OCI-LY7 (cell line): ENCODE results near the gene CRYBB1. TPM values are rescaled to one million over a fixed set of nuclear protein-coding genes. Genes with fewer than 3 reads are reported as not detected.

Experiments used
- BruUV-seq: library from RNA; stranded (reverse); fragments of 400-500 nt; replicated peaks from 2 replicates; lab custom pipeline; 2021; lab: Mats Ljungman, UMichigan
- CTCF ChIA-PET: fragments of 300-600 bp; sonication (Branson Sonifier 250); formaldehyde crosslinking; loops from one replicate; lab custom pipeline; 2022; ENCODE audit warnings: antibody characterized with exemption; ENCODE audit not compliant: unreplicated experiment; lab: Charles Lee
- POLR2A ChIA-PET: fragments of 300-600 bp; sonication (Branson Sonifier 250); formaldehyde crosslinking; loops from one replicate; lab custom pipeline; 2022; ENCODE audit warnings: antibody characterized with exemption; lab: Charles Lee
- DNase-seq: peaks from one replicate; pipeline ENCODE4 v3.0.0-alpha.2; 2015; ENCODE audit warnings: low spot score
- H2AFZ ChIP-seq: fragments of 200-600 bp; sonication (generic), shearing (Covaris generic); 2 replicates; pipeline ENCODE4 v1.6.1; 2014; ENCODE audit warnings: mild to moderate bottlenecking, antibody characterized with exemption, low read length, moderate library complexity
- H3K27ac ChIP-seq: fragments of 200-600 bp; sonication (generic); 2 replicates; pipeline ENCODE4 v1.5.1; 2014; ENCODE audit warnings: mixed run types, low read depth, mild to moderate bottlenecking, moderate library complexity, low read length, inconsistent platforms; ENCODE audit not compliant: poor library complexity, severe bottlenecking
- H3K36me3 ChIP-seq: fragments of 200-600 bp; sonication (generic); 2 replicates; pipeline ENCODE4 v1.6.1; 2014; ENCODE audit warnings: mild to moderate bottlenecking, antibody characterized with exemption, low read length, moderate library complexity, mixed read lengths; ENCODE audit not compliant: insufficient read depth
- H3K4me1 ChIP-seq: fragments of 200-600 bp; sonication (generic); 2 replicates; pipeline ENCODE4 v1.5.1; 2014; ENCODE audit warnings: mild to moderate bottlenecking, low read length; ENCODE audit not compliant: insufficient read depth, poor library complexity, severe bottlenecking
- H3K4me2 ChIP-seq: fragments of 200-600 bp; sonication (generic); 2 replicates; pipeline ENCODE4 v1.6.1; 2014; ENCODE audit warnings: mild to moderate bottlenecking, low read length
- H3K4me3 ChIP-seq: fragments of 200-600 bp; sonication (generic); 2 replicates; pipeline ENCODE4 v1.5.1; 2014; ENCODE audit warnings: mild to moderate bottlenecking, low read depth, low read length; ENCODE audit not compliant: poor library complexity, severe bottlenecking
- H3K79me2 ChIP-seq: fragments of 200-600 bp; sonication (generic); 2 replicates; pipeline ENCODE4 v1.6.1; 2016; ENCODE audit warnings: low read depth, mild to moderate bottlenecking, low read length, moderate library complexity, mixed read lengths; ENCODE audit not compliant: insufficient read depth
- H3K9me2 ChIP-seq: fragments of 200-600 bp; sonication (generic); 2 replicates; pipeline ENCODE4 v1.6.1; 2016; ENCODE audit warnings: mild to moderate bottlenecking, low read length, mixed read lengths; ENCODE audit not compliant: insufficient read depth
- H3K9me3 ChIP-seq: fragments of 200-600 bp; sonication (generic); 2 replicates; pipeline ENCODE4 v1.6.1; 2014; ENCODE audit warnings: mild to moderate bottlenecking, mixed run types, low read length, mixed read lengths
- H4K20me1 ChIP-seq: fragments of 200-600 bp; sonication (generic); 2 replicates; pipeline ENCODE4 v1.6.1; 2014; ENCODE audit warnings: mild to moderate bottlenecking, antibody characterized with exemption, low read length, moderate library complexity, mixed read lengths; ENCODE audit not compliant: insufficient read depth
- CTCF ChIP-seq: fragments of 200-600 bp; sonication (generic); conservative IDR thresholded peaks from 2 replicates; pipeline ENCODE4 v1.5.1; 2014; ENCODE audit warnings: mild to moderate bottlenecking, antibody characterized with exemption, low read length, moderate library complexity, mixed read lengths
- EZH2phosphoT487 ChIP-seq: fragments of 200-600 bp; sonication (generic); IDR thresholded peaks from 2 replicates; pipeline ENCODE4 v1.6.1; 2018; ENCODE audit warnings: low read depth, borderline replicate concordance, mild to moderate bottlenecking, mixed run types, antibody characterized with exemption, low read length, moderate library complexity, mixed read lengths
- intact Hi-C: fragments of 100-400 bp; cut with micrococcal nuclease; formaldehyde crosslinking; loops from one replicate; pipeline ENCODE4 v1.10.0; 2022; ENCODE audit not compliant: unreplicated experiment
- total RNA-seq, 2 experiments: library from RNA; depleted of rRNA in 1 of 2; stranded (reverse); fragments of >200 nt in 1 of 2; shearing (Covaris generic) in 1 of 2; gene quantifications; 2 replicates each; pipeline ENCODE4 v1.2.3, GENCODE V29; 2014 to 2022

Gene CRYBB1
- total RNA-seq, 2 experiments from 2014 or later: 0.35 TPM; not detected in 1

DNA sequence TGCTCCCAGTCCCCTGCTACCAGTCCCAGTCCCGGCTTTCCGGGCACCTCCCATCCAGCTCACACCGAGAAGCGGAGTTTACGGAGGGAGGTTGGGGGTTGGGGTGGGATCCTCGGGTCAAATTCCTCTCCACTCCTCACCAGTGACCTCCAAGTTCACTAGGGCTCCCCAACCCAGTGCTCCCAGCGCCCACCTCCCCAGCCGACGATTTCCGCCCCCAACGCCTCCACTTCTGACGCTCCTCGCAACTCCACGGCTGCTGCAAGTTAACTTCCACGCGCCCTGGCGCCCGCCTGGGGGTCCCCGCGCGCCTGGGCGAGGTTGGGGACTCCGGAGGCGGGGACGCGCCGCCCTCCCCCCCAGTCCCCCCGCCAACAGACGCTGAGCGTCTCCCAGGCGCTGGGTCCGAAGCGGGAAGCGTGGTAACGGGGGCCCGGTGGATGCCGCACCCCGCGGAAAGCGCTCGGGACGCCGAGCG lies 28.4 kb downstream of the CRYBB1 start:
- Histone ChIP-seq H3K4me3 (peak overlapping the region; percentile 91), H3K9me3 (peaks cover 5% of the 10 kb centered on the region; the same call in 1 of the 2 replicates), H3K4me1 (peaks cover 44% of the 10 kb centered on the region), H3K9me2 (no peaks in the 10 kb centered on the region), H4K20me1 (no peaks in the 10 kb centered on the region), H3K27ac (no peak overlapping the region), H2AFZ (peak overlapping the region; percentile 69), H3K79me2 (peaks cover 10% of the 10 kb centered on the region; the same call in 1 of the 2 replicates), H3K4me2 (peak overlapping the region; percentile 77), H3K36me3 (peaks cover 4% of the 10 kb centered on the region; the same call in 1 of the 2 replicates)
- BruUV-seq: no TSS peak
- intact Hi-C loops: loop anchor here (1.0 kb wide), 1 partner anchor 9 kb away; no protein-coding TSS in a partner anchor
- DNase-seq: peak; percentile 28
- ChIA-PET CTCF (interaction anchor here (0.6 kb wide), 1 partner anchor 1393 kb away, joined by 3 read pairs; no protein-coding TSS in a partner anchor), POLR2A (no interaction called here)
- TF ChIP-seq EZH2phosphoT487 (no peak), CTCF (no peak)

DNA sequence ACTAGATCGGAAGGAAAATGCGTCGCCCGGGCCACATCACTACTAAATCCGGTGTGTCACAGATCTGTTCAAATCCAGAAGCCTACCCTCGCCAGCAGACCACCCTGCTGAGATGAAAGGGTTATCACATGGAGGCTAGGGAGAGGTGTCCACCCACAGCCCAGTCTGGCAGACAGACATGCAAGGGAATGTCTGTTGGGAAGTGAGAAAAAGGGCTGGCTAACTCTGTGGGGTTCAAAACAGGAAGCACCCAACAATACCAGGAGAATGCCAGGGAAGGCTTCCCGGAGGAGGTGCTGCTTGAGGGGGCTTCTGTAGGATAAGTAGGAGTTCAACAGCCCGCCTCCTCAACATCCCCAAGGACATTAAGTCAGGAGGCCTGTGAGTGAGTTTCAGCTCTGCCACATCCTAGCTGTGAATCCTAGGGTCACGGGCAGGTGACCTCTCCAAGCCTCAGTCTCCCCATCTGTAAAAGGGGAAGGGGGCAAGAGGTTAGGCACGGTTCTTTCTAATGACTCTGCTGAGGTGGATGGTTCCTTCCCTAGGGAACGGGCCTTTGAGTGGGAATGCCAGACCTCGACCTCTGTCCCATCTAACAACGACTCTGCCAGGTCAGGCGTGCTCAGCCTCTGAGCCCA lies 29.0 kb downstream of the CRYBB1 start:
- intact Hi-C loops: loop anchor here (1.0 kb wide), 1 partner anchor 9 kb away; no protein-coding TSS in a partner anchor
- TF ChIP-seq EZH2phosphoT487 (no peak), CTCF (no peak)
- peaks cover 4% of the 10 kb centered on the region; the same call in 1 of the 2 replicates for H3K36me3 ChIP-seq
- H3K4me3 ChIP-seq: peak overlapping the region; percentile 91
- H4K20me1 ChIP-seq: no peaks in the 10 kb centered on the region
- no TSS peak for BruUV-seq
- peaks cover 10% of the 10 kb centered on the region; the same call in 1 of the 2 replicates for H3K79me2 ChIP-seq
- H3K4me1 ChIP-seq: peaks cover 44% of the 10 kb centered on the region
- H3K9me2 ChIP-seq: no peaks in the 10 kb centered on the region
- H3K9me3 ChIP-seq: peaks cover 5% of the 10 kb centered on the region; the same call in 1 of the 2 replicates
- H3K27ac ChIP-seq: no peak overlapping the region
- H2AFZ ChIP-seq: no peak overlapping the region
- H3K4me2 ChIP-seq: peak overlapping the region; percentile 77
- CTCF ChIA-PET: interaction anchor here (0.6 kb wide), 1 partner anchor 1394 kb away, joined by 3 read pairs; no protein-coding TSS in a partner anchor
- no peak for DNase-seq
- POLR2A ChIA-PET: no interaction called here
